NCI-H1694 treated with DMSO at 0.1 percent for 48 hours (cell line): Measurements from ENCODE around the gene REPS1.
"Not testable (repeated sequence)": the region's sequence is repeated elsewhere in the genome, so short reads cannot be mapped to it uniquely, and the experiment has no call there.

Experiments
- DNase-seq: peaks from one replicate; lab custom pipeline; 2025; lab: John Stamatoyannopoulos, UW

REPS1 gene

GRCh38 chr6:138970159-138970558, 17.9 kb downstream of the REPS1 start:
- DNase-seq = no peak

DNA sequence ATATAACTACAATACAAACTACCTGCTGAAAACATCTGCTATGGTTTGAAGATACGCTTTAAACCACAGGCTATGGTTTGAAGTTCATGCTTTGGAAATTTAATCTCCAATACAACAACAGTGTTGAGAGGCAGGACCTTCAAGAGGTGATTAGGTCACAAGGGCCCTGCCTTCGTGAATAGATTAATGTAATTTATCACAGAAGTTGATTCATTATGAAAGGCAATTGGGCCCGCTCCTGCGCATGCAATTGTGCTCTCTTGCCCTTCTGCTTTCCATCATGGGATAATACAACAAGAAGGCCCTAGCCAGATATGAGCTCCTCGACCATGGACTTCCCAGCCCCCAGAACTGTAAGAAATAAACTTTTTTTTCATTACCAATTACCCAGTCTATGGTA, 21.2 kb downstream of the REPS1 start:
- no peak for DNase-seq

DNA sequence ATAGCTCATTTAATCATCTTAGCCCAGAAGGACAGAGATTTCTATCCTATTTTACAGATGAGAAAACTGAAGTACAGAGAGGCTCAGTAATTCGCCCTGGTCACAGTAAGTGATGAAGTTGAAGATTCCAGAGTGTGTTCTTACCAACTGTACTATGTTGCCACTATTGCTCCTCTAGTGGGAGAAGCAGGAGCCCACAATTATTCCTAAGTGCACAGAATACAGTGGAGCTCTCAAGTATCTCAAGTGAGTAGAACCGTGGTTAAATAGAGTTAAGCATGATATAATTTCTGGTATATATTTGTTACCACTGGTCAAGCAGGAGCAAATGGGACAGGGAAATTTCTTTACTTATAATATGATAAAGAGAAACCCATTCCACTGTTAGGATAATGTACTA, 22.1 kb downstream of the REPS1 start:
- no peak for DNase-seq

GRCh38 chr6:138965291-138965874, 22.7 kb downstream of the REPS1 start:
- no peak for DNase-seq

GRCh38 chr6:138964012-138964411, 24.0 kb downstream of the REPS1 start:
- no peak for DNase-seq

- DNase-seq = no peak
Measured at GRCh38 chr6:138963531-138963930, 24.5 kb downstream of the REPS1 start.

DNA sequence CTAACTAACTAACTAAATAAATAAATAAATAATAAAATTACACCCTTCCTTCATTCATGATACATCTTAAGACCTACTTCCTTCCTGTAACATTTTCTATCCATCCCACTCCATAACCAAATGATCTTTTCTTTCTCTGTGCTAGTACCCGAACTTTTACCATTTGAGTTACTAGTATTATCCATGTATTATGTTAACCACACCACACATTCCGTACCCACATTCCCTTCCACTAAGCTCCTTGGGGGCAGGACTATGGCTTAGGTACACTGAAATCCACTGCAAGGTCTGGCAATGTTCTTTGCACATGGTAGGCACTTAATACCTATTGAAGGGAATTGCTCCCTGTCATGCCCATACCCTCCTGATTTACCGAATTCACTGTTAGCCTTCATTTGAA, 24.9 kb downstream of the REPS1 start:
- no peak for DNase-seq

GRCh38 chr6:138959521-138959920, 28.5 kb downstream of the REPS1 start:
- DNase-seq = no peak

DNA sequence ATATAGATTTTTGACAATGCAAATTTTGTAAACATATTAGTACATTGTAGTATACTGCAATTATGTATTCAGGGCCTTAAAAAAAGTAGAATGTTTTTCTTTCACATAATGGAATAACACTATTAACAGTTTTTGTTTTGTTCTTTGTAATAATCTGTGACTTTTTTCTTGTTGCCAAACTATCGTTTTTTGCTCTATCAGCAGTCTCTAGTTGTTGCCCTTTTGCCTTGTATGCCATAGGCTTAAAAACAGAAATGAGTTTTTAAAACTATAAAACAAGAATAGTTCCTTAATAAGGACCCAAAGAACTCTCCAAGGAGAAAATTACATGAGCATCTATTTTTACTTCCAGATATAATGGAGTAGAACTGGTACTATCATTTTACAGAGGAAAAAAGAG, 29.5 kb downstream of the REPS1 start:
- DNase-seq = no peak

DNA sequence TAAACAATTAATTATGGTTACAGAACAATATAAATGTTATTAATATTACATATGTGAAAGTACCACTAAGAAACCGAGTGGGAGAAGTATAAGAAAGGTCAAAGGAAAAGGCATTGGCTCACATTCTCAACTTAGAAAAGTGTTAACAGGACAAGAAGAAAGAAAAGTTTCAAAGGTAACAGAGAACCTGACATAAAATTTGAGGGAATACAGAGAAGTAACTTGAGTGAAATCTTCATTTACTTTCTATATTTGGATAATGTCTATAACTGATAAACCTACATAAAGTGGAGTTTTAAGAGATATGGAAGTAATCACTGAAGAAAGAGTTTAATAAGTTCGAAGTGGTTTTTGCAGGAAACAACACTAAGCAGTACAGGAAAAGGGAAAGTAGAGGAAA, 30.1 kb downstream of the REPS1 start:
- no peak for DNase-seq

DNA sequence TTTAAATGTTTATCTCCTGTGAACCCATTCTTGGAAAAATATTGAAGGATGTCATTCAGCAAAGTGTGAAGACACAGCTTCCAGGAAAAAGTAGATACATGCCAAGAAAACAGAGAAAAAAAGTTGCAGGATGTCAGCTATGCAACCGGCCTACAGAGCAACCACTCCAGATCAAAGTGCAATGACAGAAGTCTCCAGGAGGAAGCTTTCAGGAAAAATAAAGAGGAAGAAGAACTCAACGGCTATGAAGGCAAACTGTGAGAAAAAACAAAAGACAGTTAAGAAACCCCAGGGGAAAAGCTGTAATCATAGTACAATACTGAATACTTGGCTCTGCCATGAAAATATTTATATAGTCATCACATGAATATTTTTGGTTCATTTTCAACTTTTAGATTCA, 30.6 kb downstream of the REPS1 start:
- DNase-seq = no peak

DNA sequence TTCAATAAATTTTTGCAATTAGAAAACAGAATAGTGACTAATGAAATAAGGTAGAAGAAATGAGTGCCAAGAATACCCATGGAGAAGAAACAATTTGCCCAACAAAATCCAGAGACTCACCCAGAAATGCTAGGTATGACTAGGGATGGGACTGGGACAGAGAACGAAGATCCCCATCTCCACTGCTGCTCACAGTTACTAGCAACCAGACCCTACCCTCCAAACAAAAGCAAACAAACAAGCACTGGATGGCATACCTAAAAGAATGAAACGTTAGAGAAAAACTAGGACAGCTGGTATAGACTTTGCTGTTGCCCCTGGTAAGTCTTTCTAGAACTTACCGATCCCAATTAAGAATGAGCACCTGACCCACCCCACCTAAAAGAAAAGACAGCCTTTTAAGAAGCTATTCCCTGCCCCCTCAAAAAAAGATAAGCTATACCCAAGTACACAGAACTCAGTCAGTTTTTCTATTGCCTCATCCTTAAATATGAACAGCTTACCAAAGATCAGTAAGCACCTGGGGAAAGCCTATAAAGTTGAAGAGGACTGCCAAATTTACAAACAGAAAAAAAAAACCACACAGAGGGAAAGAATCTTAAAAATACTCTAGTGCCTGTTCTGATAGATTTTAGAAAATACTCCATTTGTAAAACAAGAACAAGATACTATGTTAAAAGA, 31.7 kb downstream of the REPS1 start:
- DNase-seq = no peak

- DNase-seq = no peak
Measured at GRCh38 chr6:138955262-138955661, 32.8 kb downstream of the REPS1 start.

GRCh38 chr6:138953451-138953850, 34.6 kb downstream of the REPS1 start:
- DNase-seq = no peak

GRCh38 chr6:138948546-138949179, 39.4 kb downstream of the REPS1 start:
- DNase-seq = peak; percentile 2

DNA sequence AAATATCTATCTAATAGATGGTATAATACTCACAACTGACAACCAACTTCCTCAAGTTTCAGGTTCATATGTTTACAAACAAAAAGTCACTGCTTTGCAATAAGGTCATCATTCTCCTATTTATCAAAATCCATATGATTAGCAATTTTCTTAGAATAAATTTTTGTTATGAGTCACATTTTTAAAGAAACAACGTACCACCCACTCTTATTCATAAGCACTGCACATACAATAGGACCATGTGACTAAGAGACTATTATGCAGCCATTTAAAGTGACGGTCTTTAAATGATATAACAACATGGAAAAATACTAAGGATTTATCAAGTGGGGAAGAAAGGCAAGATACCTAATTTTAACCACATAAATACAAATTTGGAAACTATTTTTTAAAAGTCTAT, 40.0 kb downstream of the REPS1 start:
- DNase-seq = no peak

DNA sequence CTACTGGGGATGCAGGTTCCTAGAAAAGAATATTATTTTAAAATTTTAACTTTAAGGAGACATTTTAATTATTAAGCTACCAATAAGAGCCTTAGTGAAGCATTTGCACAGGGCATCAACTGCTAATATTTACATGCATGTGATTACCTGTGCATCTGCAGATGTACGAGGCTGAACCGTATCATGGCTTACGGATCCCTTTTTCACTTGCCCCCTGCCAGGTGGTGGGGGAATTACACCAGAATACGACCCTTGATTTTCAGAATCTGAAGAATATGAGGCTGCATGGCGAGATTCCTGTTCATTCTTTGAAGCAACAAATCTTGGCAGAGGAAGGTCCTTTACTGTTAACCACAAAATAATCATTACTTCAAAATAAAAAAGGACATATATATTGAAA, 42.7 kb downstream of the REPS1 start:
- no peak for DNase-seq

- no peak for DNase-seq
Measured at GRCh38 chr6:138944412-138944811, 43.6 kb downstream of the REPS1 start.

GRCh38 chr6:138943089-138943625, 44.9 kb downstream of the REPS1 start:
- no peak for DNase-seq

DNA sequence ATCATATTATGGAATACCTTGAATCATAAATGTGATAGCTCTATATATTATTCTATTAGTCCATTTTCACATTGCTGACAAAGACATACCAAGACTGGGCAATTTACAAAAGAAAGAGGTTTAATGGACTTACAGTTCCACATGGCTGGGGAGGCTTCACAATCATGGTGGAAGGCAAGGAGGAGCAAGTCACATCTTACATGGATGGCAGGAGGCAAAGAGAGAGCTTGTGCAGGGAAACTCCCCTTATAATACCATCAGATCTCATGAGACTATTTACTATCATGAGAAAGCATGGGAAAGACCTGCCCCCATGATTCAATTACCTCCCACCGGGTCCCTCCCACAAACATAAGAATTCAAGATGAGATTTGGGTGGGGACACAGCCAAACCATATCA, 51.2 kb downstream of the REPS1 start:
- DNase-seq = not testable (repeated sequence)

DNA sequence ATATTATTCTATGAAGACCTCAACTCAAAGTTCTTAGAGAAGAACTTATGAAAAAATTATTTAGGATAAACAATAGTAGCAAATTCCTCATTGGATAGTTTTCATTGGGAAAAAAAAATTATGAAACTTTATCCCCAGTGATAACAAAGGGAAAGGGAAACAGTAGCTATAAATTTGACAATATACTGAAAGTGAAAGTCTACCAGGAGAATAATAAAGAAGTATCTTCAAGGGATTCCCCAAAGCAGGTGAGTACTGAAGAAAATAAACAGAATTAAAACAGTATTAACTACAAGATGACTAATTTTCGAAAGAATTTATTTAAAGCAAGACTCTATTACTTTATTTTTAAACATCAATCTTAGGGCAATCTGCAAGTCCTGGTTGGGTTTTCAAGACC, 56.4 kb downstream of the REPS1 start:
- DNase-seq = no peak

- DNase-seq = no peak
Measured at GRCh38 chr6:138926579-138926978, 61.5 kb downstream of the REPS1 start.

- no peak for DNase-seq
Measured at GRCh38 chr6:138925806-138926205, 62.2 kb downstream of the REPS1 start.
